IPS-15b (cell line): ENCODE measurements around the gene LARGE2.

Experiments used
- H3K27me3 ChIP-seq: one replicate; pipeline ENCODE4 v1.6.1; 2013; ENCODE audit warnings: low read length; ENCODE audit not compliant: control insufficient read depth, insufficient read depth
- H3K36me3 ChIP-seq: one replicate; pipeline ENCODE4 v1.6.1; 2013; ENCODE audit warnings: low read length; ENCODE audit not compliant: control insufficient read depth, insufficient read depth
- H3K4me1 ChIP-seq: one replicate; pipeline ENCODE4 v1.6.1; 2013; ENCODE audit warnings: mild to moderate bottlenecking, low read length; ENCODE audit not compliant: control insufficient read depth, insufficient read depth
- H3K4me3 ChIP-seq: one replicate; pipeline ENCODE4 v1.5.1; 2013; ENCODE audit warnings: low read depth, low read length
- H3K9ac ChIP-seq: one replicate; pipeline ENCODE4 v1.6.1; 2013; ENCODE audit warnings: low read depth, mild to moderate bottlenecking, low read length
- H3K9me3 ChIP-seq: one replicate; pipeline ENCODE4 v1.6.1; 2013; ENCODE audit warnings: mild to moderate bottlenecking, low read length; ENCODE audit not compliant: control insufficient read depth, insufficient read depth

LARGE2 gene

DNA sequence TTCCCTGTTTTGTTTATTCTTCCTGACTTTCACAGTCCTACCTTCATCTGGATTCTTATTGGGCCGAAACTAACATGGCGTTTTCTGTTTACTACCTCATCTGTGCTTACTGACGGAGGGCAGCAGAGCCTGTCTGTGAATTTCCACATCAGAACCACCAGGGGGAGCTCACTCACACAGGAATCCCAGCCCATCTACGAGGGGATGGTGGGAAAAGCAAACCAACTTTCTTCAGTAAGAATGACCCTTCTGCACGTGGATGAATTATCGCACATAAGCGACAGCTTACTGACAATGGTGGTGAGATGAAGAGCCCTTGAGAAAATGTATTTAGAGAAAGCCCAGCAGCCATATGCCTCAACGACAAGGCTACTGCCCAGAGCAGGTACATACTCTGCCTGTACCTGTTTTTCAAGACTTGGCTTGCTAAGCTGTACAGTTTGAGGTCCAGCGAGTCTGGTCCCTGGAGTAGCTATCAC lies 42.5 kb downstream of the LARGE2 start:
- H3K36me3 ChIP-seq = no peaks in the 10 kb centered on the region
- no peaks in the 10 kb centered on the region for H3K4me1 ChIP-seq
- H3K27me3 ChIP-seq = no peaks in the 10 kb centered on the region
- no peak overlapping the region for H3K9ac ChIP-seq
- H3K4me3 ChIP-seq = no peak overlapping the region
- no peaks in the 10 kb centered on the region for H3K9me3 ChIP-seq

DNA sequence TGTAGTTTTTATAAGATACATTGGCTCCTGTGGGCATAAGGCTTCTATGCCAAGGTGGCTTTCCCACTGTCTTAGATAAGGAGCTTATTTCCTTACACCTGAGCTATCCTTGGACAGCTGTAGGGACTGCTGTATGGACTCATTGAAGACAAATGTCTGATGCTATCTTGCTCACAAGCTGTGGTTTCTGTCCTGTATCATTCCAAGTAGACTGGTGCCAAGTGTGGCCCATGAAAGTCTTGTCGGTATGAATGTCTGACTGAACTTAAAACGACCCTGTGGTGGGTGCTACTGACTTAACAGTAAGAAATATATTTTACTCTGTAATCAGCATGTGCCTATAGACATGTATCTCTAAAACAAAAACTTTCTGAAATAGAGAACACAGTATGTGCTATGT lies 45.0 kb downstream of the LARGE2 start:
- H3K27me3 ChIP-seq = no peaks in the 10 kb centered on the region
- H3K36me3 ChIP-seq = peaks cover 2% of the 10 kb centered on the region
- no peak overlapping the region for H3K9ac ChIP-seq
- no peaks in the 10 kb centered on the region for H3K4me1 ChIP-seq
- H3K9me3 ChIP-seq = no peaks in the 10 kb centered on the region
- H3K4me3 ChIP-seq = no peak overlapping the region

DNA sequence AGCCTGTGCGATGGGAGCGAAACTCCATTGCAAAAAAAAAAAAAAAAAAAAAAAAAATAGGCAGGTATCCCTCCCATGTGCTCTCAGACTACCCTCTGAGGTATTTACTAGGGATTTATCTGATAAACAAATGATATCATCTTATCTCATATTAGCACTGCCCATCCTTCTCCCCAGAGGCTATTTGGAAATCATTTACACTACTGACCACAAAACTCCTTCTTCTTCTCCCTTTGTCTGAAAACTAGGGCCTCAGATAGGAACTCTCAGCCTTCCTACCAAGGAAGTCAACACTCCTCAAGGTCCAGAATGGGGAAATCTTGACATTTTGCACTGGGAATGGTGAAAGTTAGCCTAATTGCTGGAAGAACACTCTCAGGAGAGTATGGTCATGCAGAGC lies 46.4 kb downstream of the LARGE2 start:
- peaks cover 2% of the 10 kb centered on the region for H3K36me3 ChIP-seq
- no peak overlapping the region for H3K4me3 ChIP-seq
- no peaks in the 10 kb centered on the region for H3K27me3 ChIP-seq
- H3K9me3 ChIP-seq = no peaks in the 10 kb centered on the region
- no peaks in the 10 kb centered on the region for H3K4me1 ChIP-seq
- H3K9ac ChIP-seq = no peak overlapping the region

DNA sequence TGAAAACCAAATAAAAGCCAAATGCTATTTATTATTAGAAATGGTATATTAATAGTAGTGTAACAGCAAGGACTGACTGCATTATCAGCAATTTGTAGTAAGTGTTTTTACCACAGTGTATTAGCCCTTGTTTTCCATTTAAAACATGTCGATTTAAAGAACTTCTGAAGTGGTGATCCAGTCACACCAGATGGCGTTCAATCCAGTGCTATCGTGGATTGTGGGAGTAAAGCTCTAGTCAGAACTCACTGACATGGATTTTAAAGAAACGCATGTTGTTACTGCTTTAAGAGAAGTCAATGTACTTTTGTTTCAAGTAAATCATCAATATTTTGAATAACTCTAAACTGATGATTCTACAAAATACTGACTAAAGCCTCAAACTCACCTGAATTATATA lies 51.1 kb downstream of the LARGE2 start:
- H3K36me3 ChIP-seq = peaks cover 6% of the 10 kb centered on the region
- H3K9me3 ChIP-seq = no peaks in the 10 kb centered on the region
- H3K9ac ChIP-seq = no peak overlapping the region
- no peaks in the 10 kb centered on the region for H3K27me3 ChIP-seq
- no peaks in the 10 kb centered on the region for H3K4me1 ChIP-seq
- H3K4me3 ChIP-seq = no peak overlapping the region

DNA sequence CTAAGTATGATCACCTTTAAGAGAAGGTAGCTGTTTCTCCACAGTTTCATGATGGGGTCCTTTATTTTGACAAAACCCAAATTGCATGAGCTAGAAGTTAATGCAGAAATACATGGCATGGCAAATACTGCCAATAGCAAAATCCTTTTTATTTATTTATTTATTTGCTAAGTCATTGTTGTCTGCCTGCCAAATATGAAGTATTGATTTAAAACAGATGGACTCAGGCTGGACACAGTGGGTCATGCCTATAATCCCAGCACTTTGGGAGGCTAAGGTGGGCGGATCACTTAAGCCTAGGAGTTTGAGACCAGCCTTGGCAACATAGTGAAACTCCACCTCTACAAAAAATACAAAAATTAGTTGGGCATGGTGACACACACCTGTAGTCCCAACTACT lies 52.4 kb downstream of the LARGE2 start:
- no peak overlapping the region for H3K4me3 ChIP-seq
- no peaks in the 10 kb centered on the region for H3K9me3 ChIP-seq
- peaks cover 6% of the 10 kb centered on the region for H3K36me3 ChIP-seq
- H3K4me1 ChIP-seq = no peaks in the 10 kb centered on the region
- H3K27me3 ChIP-seq = no peaks in the 10 kb centered on the region
- H3K9ac ChIP-seq = no peak overlapping the region
